ENCODE data around the gene GLIS1.

- TF ChIP-seq CTCF (IDR thresholded peaks at IDR 0.05) (no peak), EP300 (IDR thresholded peaks at IDR 0.05) (no peak), POLR2A (IDR thresholded peaks at IDR 0.05) (no peak)
These were observed 176.5 kb downstream of the GLIS1 start for GRCh38 chr1:53562291-53562980.

Measured in stomach (tissue), 4 donors.